Frontal cortex (tissue), 4 donors: ENCODE data around the gene GATM. TPM values are rescaled to one million over a fixed set of nuclear protein-coding genes. Genes with fewer than 3 reads are reported as not detected.

Experiments used
- DNase-seq, 2 donors: peaks; one replicate each; pipeline ENCODE4 v3.0.0; 2012; ENCODE audit warnings: low spot score in 2 of 2
- FAIRE-seq: peaks from 2 replicates; lab custom pipeline; 2012; peaks lifted over from hg19 to GRCh38; lab: Jason Lieb, UNC
- total RNA-seq: library from RNA; depleted of rRNA; stranded (reverse); fragments of >200 nt; gene quantifications from one replicate; pipeline ENCODE4 v1.2.3, GENCODE V29; 2014
- donor health status: control.
- donor health status: control.
- donor health status: control.

GATM gene
- total RNA-seq, 1 donor from 2014 or later, result 91.3 TPM

- FAIRE-seq, result no peak
- no peak for DNase-seq
Observed at GRCh38 chr15:45363334-45363733, 15.0 kb downstream of the GATM start.

- no peak for FAIRE-seq
Observed at GRCh38 chr15:45362419-45362818, 15.9 kb downstream of the GATM start.

GRCh38 chr15:45361878-45362277, 16.5 kb downstream of the GATM start:
- DNase-seq (no peak), FAIRE-seq (no peak)

More at GRCh38 chr15:45362419-45362818, 15.9 kb downstream of the GATM start:
- no peak for DNase-seq

GRCh38 chr15:45355860-45356259, 22.5 kb downstream of the GATM start:
- no peak for DNase-seq
- FAIRE-seq, result no peak

- DNase-seq (no peak), FAIRE-seq (no peak)
Observed at GRCh38 chr15:45354711-45355110, 23.6 kb downstream of the GATM start.

GRCh38 chr15:45351227-45351626, 27.1 kb downstream of the GATM start:
- no peak for DNase-seq
- FAIRE-seq, result no peak

- no peak for DNase-seq
- FAIRE-seq, result no peak
Observed at GRCh38 chr15:45349623-45350022, 28.7 kb downstream of the GATM start.

GRCh38 chr15:45347989-45348388, 30.4 kb downstream of the GATM start:
- DNase-seq (no peak), FAIRE-seq (no peak)

- FAIRE-seq (no peak), DNase-seq (no peak)
Observed at GRCh38 chr15:45347033-45347432, 31.3 kb downstream of the GATM start.

- FAIRE-seq, result no peak
Observed at GRCh38 chr15:45346381-45346780, 32.0 kb downstream of the GATM start.

GRCh38 chr15:45343258-45343860, 35.0 kb downstream of the GATM start:
- FAIRE-seq (no peak), DNase-seq (no peak)

More at GRCh38 chr15:45346381-45346780, 32.0 kb downstream of the GATM start:
- DNase-seq, result no peak

GRCh38 chr15:45341790-45342189, 36.6 kb downstream of the GATM start:
- no peak for FAIRE-seq
- no peak for DNase-seq

GRCh38 chr15:45340429-45340828, 37.9 kb downstream of the GATM start:
- FAIRE-seq (no peak), DNase-seq (no peak)

GRCh38 chr15:45338417-45338816, 39.9 kb downstream of the GATM start:
- DNase-seq, result no peak
- FAIRE-seq, result no peak

- FAIRE-seq, result no peak
Observed at GRCh38 chr15:45337224-45337623, 41.1 kb downstream of the GATM start.

GRCh38 chr15:45333550-45333949, 44.8 kb downstream of the GATM start:
- FAIRE-seq (no peak), DNase-seq (no peak)

More at GRCh38 chr15:45337224-45337623, 41.1 kb downstream of the GATM start:
- DNase-seq, result no peak

- DNase-seq (no peak), FAIRE-seq (no peak)
Observed at GRCh38 chr15:45332694-45333093, 45.6 kb downstream of the GATM start.

- no peak for DNase-seq
- no peak for FAIRE-seq
Observed at GRCh38 chr15:45331972-45332371, 46.4 kb downstream of the GATM start.

- DNase-seq, result no peak
- no peak for FAIRE-seq
Observed at GRCh38 chr15:45328663-45329062, 49.7 kb downstream of the GATM start.

- no peak for FAIRE-seq
- no peak for DNase-seq
Observed at GRCh38 chr15:45326741-45327140, 51.6 kb downstream of the GATM start.

- no peak for FAIRE-seq
- no peak for DNase-seq
Observed at GRCh38 chr15:45326280-45326679, 52.1 kb downstream of the GATM start.

GRCh38 chr15:45320581-45321205, 57.7 kb downstream of the GATM start:
- DNase-seq (no peak), FAIRE-seq (no peak)
